GM10266 (cell line): ENCODE measurements around the gene TMEM115.

Source experiments
- DNase-seq: peaks from one replicate; pipeline ENCODE4 v3.0.0; 2012; ENCODE audit errors: extremely low spot score
- CTCF ChIP-seq: IDR thresholded peaks from 2 replicates; pipeline ENCODE4 v1.5.1; 2012; ENCODE audit warnings: mild to moderate bottlenecking, low read depth; ENCODE audit not compliant: control insufficient read depth, insufficient read depth; ENCODE audit errors: missing control alignments

The TMEM115 gene

DNA sequence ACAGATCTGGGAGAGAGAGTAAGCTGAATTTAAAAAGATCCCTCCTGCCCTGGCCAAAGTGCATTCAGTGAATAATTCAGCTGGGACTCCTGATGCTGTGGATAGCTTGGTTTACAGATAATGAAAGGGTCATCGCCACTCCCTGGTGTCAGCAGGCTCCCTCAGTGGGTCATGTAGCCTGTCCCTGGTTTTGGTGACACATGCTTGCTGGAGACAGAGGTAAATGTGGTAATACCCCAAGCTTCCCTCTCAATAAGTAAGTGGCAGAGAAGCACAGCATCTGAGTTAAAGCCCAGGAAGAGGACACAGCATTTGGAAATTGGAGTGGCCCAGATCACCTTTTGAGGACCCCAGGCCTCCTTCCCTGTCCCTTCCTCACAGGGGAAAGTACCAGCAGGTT, 1.8 kb downstream of the TMEM115 start:
- DNase-seq = no peak
- TF ChIP-seq CTCF = no peak

GRCh38 chr3:50356553-50356952, 2.8 kb downstream of the TMEM115 start:
- no peak for DNase-seq
- no peak for TF ChIP-seq CTCF

GRCh38 chr3:50355829-50356552, 3.3 kb downstream of the TMEM115 start:
- TF ChIP-seq CTCF = no peak
- DNase-seq = no peak

DNA sequence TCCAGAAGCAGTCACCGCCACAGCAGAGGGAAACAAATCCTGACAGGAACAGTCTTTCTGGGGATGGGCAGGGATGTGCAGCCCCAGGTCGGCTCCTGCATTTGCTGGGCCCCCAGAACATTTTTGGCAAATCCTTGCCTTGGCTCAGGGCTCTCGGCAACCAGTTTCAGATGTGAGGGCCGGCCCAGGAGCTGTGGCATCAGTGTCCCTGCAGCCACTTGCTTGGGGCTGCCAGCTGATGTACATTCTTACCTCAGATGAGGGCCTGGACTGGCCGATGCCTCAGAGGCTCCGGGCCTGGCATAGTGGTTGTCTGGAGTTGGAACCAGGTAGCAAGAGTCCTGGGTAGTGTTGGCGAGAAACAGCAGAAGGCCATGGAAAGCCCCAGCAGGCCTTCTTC, 4.5 kb downstream of the TMEM115 start:
- no peak for TF ChIP-seq CTCF
- DNase-seq = no peak

DNA sequence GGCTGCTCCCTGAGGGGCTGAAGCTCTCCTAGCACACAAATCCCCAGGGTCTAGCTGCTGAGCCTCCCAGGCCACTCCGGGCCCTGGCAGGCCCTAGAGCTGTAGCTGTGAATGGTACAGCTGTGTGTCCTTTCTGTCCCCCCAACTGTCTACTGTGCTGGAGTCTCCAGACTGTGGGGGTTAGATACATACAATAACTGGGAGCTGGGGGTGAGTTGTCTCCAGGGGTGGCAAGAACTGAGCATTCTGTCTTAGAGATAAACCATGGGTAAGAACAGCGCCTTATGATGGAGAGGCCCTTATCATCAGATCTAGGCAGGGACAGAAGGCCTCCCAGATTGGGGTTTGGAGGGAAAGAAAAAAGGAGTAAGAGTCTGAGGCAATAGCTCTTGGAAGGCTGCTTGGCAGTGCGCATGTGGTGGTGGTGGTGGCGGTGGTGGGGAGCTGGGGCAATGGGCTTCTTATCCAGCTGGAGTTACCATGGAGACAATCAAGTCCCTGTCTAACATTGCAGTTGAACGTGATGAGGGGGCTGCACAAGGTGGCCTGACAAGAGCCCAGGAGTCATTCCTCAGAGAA, 5.0 kb downstream of the TMEM115 start:
- no peak for TF ChIP-seq CTCF
- no peak for DNase-seq

- TF ChIP-seq CTCF = no peak
- no peak for DNase-seq
Measured at GRCh38 chr3:50353245-50354004, 5.9 kb downstream of the TMEM115 start.

GRCh38 chr3:50352781-50353180, 6.5 kb downstream of the TMEM115 start:
- no peak for TF ChIP-seq CTCF
- no peak for DNase-seq
